ENCODE measurements around the gene PDE9A. TPM values are rescaled to one million over a fixed set of nuclear protein-coding genes. Genes with fewer than 3 reads are reported as not detected.

The PDE9A gene
- total RNA-seq, 4 donors from 2014 or later = 0.59 to 15.0 (median 6.9) TPM

- TF ChIP-seq POLR2A (IDR thresholded peaks at IDR 0.05) = no peak
- TF ChIP-seq, protein P1, sequence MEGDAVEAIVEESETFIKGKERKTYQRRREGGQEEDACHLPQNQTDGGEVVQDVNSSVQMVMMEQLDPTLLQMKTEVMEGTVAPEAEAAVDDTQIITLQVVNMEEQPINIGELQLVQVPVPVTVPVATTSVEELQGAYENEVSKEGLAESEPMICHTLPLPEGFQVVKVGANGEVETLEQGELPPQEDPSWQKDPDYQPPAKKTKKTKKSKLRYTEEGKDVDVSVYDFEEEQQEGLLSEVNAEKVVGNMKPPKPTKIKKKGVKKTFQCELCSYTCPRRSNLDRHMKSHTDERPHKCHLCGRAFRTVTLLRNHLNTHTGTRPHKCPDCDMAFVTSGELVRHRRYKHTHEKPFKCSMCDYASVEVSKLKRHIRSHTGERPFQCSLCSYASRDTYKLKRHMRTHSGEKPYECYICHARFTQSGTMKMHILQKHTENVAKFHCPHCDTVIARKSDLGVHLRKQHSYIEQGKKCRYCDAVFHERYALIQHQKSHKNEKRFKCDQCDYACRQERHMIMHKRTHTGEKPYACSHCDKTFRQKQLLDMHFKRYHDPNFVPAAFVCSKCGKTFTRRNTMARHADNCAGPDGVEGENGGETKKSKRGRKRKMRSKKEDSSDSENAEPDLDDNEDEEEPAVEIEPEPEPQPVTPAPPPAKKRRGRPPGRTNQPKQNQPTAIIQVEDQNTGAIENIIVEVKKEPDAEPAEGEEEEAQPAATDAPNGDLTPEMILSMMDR (IDR thresholded peaks at IDR 0.05) = no peak
- DNase-seq = no peak
- Histone ChIP-seq H3K27ac (no peak overlapping the region), H3K36me3 (no peaks in the 10 kb centered on the region), H3K9me3 (no peaks in the 10 kb centered on the region), H3K4me1 (peaks cover 4 to 7% of the 10 kb centered on the region in 2 donors), H3K4me3 (no peak overlapping the region), H3K27me3 (no peaks in the 10 kb centered on the region)
- intact Hi-C loops (cut with DNase I; ENCODE audit: low total_unique reads) = no loop called here
Observed at GRCh38 chr21:42633858-42634257, 19.6 kb upstream of the PDE9A start.

DNA sequence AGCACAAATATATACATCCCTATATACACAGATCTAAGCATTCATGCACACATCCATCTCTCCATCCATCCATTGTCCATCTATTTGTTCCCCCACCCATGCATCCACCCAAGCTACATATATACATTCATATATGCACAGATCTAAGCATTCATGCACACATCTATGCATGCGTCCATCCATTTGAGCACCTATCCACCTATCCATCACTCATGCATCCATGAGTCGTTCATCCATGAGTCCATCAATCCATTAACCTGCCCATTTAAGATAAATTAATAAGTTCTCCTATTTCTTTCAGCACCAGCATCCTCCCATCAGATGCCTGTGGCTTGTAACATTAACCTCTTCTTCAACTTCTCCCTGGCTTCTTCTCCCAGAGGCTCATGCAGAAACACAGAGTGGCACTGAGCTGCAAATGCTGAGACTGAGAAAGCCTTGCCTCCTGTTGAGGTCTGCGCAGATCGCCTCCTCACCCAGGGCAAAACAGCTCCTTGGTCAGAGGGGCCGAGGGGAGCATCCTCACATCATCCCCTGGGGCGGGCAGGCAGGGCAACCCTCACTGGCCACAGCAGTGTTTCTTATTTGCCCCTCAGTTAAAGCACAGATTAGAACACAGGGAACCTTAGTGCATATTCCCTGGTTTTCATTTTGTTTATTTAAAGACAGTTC is 17.4 kb upstream of the PDE9A start:
- intact Hi-C loops (cut with DNase I; ENCODE audit: low total_unique reads) = no loop called here
- H3K27ac ChIP-seq = peak overlapping the region in 1 of 2 donors; percentile 45
- no peaks in the 10 kb centered on the region for H3K36me3 ChIP-seq
- no peak for TF ChIP-seq POLR2A (IDR thresholded peaks at IDR 0.05)
- TF ChIP-seq, protein P1 (IDR thresholded peaks at IDR 0.05) = no peak
- no peak overlapping the region for H3K4me3 ChIP-seq
- no peaks in the 10 kb centered on the region for H3K27me3 ChIP-seq
- peaks cover 4 to 7% of the 10 kb centered on the region in 2 donors for H3K4me1 ChIP-seq
- DNase-seq = no peak
- H3K9me3 ChIP-seq = no peaks in the 10 kb centered on the region

DNA sequence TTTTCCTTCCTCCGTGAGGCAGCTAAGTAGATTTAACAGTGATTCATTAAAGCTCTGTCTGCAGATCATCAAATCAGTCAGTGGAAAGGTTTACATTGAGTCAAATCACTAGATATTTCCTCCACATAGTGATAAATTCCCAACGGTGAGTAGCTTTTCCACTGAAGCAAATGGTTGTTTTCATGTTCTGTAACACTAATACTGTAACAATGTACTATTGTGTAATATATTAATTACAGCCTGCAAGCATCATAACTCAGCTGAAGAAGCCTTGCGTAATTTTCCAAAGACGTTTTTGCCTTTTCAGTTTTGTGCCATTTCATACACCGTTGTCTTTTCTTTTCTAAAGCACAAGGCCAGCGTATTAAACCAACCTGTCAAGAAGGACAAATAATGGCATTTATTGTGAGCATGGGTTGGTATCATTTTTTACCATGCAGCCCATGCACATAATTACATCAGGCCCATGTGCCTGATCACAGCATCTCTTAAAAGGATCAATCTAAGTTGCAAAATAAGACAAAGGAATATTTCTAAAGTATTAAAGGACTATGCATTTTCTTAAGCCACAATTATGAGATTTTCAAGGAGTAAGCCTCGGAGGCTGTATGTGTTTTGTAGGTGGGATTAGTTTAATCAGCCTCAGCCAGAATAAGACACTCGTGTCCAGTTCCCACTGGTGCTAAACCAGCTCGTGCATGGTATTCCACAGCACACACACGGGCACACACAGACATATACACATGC is 16.7 kb upstream of the PDE9A start:
- Histone ChIP-seq H3K27me3 (no peaks in the 10 kb centered on the region), H3K36me3 (no peaks in the 10 kb centered on the region), H3K9me3 (no peaks in the 10 kb centered on the region), H3K27ac (peak overlapping the region in 1 of 2 donors; percentile 45), H3K4me3 (no peak overlapping the region), H3K4me1 (peaks cover 4 to 7% of the 10 kb centered on the region in 2 donors)
- TF ChIP-seq, protein P1 (IDR thresholded peaks at IDR 0.05) = no peak
- TF ChIP-seq POLR2A (IDR thresholded peaks at IDR 0.05) = no peak
- intact Hi-C loops (cut with DNase I; ENCODE audit: low total_unique reads) = no loop called here
- DNase-seq = no peak

GRCh38 chr21:42637267-42638041 is 16.0 kb upstream of the PDE9A start:
- no peak for DNase-seq
- intact Hi-C loops (cut with DNase I; ENCODE audit: low total_unique reads) = no loop called here
- Histone ChIP-seq H3K36me3 (no peaks in the 10 kb centered on the region), H3K27me3 (no peaks in the 10 kb centered on the region), H3K4me1 (peaks cover 4 to 7% of the 10 kb centered on the region in 2 donors), H3K4me3 (no peak overlapping the region), H3K9me3 (no peaks in the 10 kb centered on the region), H3K27ac (no peak overlapping the region)
- TF ChIP-seq POLR2A (IDR thresholded peaks at IDR 0.05) = no peak
- TF ChIP-seq, protein P1 (IDR thresholded peaks at IDR 0.05) = no peak
